ENCODE results near the gene TJP2. TPM values are rescaled to one million over a fixed set of nuclear protein-coding genes. Genes with fewer than 3 reads are reported as not detected.

The TJP2 gene
- total RNA-seq, 2 donors from 2014 or later = 60.2 to 79.1 TPM

DNA sequence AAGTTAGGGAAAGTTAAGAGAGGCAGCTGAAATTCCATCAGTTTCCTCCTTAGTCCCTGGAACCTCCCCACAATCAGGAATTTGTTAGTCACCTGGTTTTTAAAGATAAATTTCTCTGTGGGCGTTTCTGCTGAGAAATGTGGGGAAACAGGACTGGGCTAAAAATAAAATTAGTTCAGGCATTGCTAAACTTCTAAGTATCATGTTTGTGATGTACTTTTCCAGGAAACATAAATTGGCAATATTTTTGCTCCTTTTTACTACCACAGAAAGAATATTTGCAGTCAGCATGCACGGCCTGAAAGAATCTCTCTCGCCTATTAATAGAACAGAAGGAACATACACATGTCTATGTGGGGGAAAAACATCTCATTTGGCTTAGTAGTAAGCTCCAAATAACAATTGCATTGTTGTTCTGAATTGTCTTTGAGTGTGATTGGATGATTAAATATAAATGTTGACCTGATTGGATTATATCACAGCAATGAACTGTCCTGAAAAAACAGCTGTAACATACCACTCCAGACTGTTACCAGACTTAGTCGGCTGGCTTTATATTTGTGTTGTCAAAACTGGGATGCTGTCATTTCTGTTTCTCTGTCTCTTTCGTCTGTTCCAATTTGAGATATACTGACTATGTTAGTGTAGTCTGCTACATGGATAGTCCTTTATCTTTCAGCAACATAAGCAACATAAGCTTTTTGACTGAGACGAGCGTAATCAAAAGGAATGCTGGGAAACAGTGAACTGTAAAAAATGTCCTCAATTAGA lies 12.9 kb downstream of the TJP2 start:
- TF ChIP-seq, protein P1, sequence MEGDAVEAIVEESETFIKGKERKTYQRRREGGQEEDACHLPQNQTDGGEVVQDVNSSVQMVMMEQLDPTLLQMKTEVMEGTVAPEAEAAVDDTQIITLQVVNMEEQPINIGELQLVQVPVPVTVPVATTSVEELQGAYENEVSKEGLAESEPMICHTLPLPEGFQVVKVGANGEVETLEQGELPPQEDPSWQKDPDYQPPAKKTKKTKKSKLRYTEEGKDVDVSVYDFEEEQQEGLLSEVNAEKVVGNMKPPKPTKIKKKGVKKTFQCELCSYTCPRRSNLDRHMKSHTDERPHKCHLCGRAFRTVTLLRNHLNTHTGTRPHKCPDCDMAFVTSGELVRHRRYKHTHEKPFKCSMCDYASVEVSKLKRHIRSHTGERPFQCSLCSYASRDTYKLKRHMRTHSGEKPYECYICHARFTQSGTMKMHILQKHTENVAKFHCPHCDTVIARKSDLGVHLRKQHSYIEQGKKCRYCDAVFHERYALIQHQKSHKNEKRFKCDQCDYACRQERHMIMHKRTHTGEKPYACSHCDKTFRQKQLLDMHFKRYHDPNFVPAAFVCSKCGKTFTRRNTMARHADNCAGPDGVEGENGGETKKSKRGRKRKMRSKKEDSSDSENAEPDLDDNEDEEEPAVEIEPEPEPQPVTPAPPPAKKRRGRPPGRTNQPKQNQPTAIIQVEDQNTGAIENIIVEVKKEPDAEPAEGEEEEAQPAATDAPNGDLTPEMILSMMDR (IDR thresholded peaks at IDR 0.05) = no peak
- peak in 1 of 3 donors; percentile 10 for TF ChIP-seq POLR2A (IDR thresholded peaks at IDR 0.05)
- ATAC-seq (peak; percentile 74), DNase-seq (peak in 1 of 4 donors; percentile 33)
- intact Hi-C loops (cut with DNase I) = no loop called here
- H3K9me3 ChIP-seq = no peaks in the 10 kb centered on the region
- H3K27me3 ChIP-seq = no peaks in the 10 kb centered on the region
- peak overlapping the region; percentile 53 to 87 (median 66) for H3K27ac ChIP-seq
- WGBS, 2 donors = 22 to 26% methylated on average over 7 of the region's 7 CpGs
- no peaks in the 10 kb centered on the region for H3K36me3 ChIP-seq (replicated peaks in 1 of 2; ENCODE audit: insufficient read depth in 1 of 2, low read depth in 2 of 2)
- H3K4me1 ChIP-seq = peaks cover 45% of the 10 kb centered on the region
- no peak overlapping the region for H3K4me3 ChIP-seq

DNA sequence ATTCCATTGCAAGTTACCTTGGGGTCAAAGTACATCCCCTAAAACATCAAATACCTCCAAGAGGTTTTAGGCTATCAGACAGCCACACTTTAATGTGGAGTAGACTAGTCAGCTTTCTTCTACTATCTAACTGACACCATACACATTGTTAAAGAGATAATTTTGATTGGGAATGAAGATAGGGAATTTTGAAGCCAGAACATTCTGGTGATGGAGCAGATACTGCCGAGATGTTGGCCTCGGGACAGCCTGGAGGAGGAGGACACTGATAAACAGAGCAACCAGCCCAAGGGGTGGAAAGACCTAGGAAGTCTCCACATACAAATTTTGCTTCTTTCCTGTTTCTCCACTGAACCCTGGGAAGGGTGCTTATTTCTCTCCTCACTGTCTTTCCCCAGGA lies 14.9 kb downstream of the TJP2 start:
- intact Hi-C loops (cut with DNase I) = no loop called here

DNA sequence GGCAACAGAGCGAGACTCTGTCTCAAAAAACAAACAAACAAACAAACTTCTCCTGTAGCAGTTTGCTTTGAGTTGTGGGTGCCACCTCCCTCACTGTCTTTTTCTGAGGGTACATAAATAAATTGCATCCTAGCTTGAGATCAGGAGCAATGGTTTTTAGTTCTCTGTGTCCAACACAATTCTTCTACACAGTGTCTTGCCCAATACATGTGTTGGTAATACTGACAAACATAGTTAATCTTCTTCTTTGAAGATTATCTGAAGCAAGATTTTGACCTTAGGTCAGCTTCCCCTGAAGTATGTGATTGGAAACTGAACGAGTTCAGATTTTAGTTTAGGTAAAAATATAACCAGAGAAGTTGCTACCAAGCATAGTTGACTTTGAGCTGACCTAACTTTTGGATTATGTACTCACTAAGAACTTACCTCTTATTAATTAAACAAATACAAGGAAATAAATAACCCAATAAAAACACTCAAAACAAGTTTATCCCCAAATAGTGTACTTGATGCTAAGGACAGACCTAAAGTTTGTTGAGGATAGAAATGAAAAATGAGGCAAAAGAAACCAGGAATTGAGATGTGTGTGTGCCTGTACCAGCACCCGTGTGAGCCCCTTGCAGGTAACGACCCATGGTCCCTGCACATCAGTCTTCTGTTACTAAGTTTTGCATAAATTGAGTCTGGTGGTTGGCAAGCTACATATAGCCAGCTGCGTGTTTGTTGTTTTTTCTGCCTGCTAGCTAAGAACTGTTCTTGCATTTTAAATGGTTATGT lies 16.2 kb downstream of the TJP2 start:
- Histone ChIP-seq H3K27ac (no peak overlapping the region), H3K4me3 (no peak overlapping the region), H3K9me3 (no peaks in the 10 kb centered on the region), H3K27me3 (no peaks in the 10 kb centered on the region), H3K36me3 (replicated peaks in 1 of 2; ENCODE audit: insufficient read depth in 1 of 2, low read depth in 2 of 2) (no peaks in the 10 kb centered on the region), H3K4me1 (peaks cover 60% of the 10 kb centered on the region)
- DNase-seq (no peak), ATAC-seq (no peak)
- intact Hi-C loops (cut with DNase I) = no loop called here
- 49 to 63% methylated on average over 5 of the region's 5 CpGs for WGBS, 2 donors
- TF ChIP-seq, protein P1 (IDR thresholded peaks at IDR 0.05) = no peak
- TF ChIP-seq POLR2A (IDR thresholded peaks at IDR 0.05) = no peak

More for the DNA sequence above, 14.9 kb downstream of the TJP2 start:
- Histone ChIP-seq H3K4me3 (no peak overlapping the region), H3K27ac (peak overlapping the region in 1 of 4 donors; percentile 87), H3K27me3 (no peaks in the 10 kb centered on the region), H3K9me3 (no peaks in the 10 kb centered on the region), H3K4me1 (peaks cover 60% of the 10 kb centered on the region), H3K36me3 (replicated peaks in 1 of 2; ENCODE audit: insufficient read depth in 1 of 2, low read depth in 2 of 2) (no peaks in the 10 kb centered on the region)
- WGBS, 2 donors = 72 to 79% methylated on average over 2 of the region's 2 CpGs
- ATAC-seq (no peak), DNase-seq (no peak)
- TF ChIP-seq, protein P1 (IDR thresholded peaks at IDR 0.05) = no peak
- TF ChIP-seq POLR2A (IDR thresholded peaks at IDR 0.05) = no peak

DNA sequence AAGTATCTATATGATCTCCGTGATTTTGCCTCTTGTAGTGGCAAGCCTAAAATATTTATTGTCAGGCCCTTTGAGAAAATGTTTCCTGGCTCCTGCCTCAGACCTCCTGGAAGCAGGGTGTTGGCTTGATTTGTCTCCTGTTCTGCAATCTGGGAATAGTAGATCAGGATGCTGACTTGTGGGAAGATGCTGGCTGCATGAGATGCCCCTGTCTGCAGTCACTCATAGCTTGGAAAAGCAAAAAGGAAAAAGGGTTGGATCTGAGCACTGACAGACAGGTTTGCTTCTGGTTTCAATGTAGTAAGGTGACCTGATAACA lies 16.7 kb downstream of the TJP2 start:
- no peak overlapping the region for H3K27ac ChIP-seq

More for the DNA sequence above, 16.7 kb downstream of the TJP2 start:
- Histone ChIP-seq H3K4me3 (no peak overlapping the region), H3K27me3 (no peaks in the 10 kb centered on the region), H3K4me1 (peaks cover 59% of the 10 kb centered on the region), H3K36me3 (replicated peaks in 1 of 2; ENCODE audit: insufficient read depth in 1 of 2, low read depth in 2 of 2) (no peaks in the 10 kb centered on the region), H3K9me3 (no peaks in the 10 kb centered on the region)
- DNase-seq (no peak), ATAC-seq (no peak)
- no peak for TF ChIP-seq POLR2A (IDR thresholded peaks at IDR 0.05)
- TF ChIP-seq, protein P1 (IDR thresholded peaks at IDR 0.05) = no peak
- intact Hi-C loops (cut with DNase I) = no loop called here
- 67 to 77% methylated on average over 1 of the region's 1 CpG for WGBS, 2 donors
